HG02938 (cell line): Measurements from ENCODE around the gene KRTAP10-7.
"Not testable (repeated sequence)": the region's sequence is repeated elsewhere in the genome, so short reads cannot be mapped to it uniquely, and the experiment has no call there.

Experiments
- ATAC-seq: cut with Tn5 transposase; IDR thresholded peaks from one replicate; pipeline ENCODE4 v1.9.1; 2021; ENCODE audit warnings: mild to moderate bottlenecking, moderate library complexity; ENCODE audit not compliant: unreplicated experiment

KRTAP10-7 gene, protein sequence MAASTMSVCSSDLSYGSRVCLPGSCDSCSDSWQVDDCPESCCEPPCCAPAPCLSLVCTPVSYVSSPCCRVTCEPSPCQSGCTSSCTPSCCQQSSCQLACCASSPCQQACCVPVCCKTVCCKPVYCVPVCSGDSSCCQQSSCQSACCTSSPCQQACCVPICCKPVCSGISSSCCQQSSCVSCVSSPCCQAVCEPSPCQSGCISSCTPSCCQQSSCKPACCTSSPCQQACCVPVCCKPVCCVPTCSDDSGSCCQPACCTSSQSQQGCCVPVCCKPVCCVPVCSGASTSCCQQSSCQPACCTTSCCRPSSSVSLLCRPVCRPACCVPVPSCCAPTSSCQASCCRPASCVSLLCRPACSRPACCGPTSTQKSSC

GRCh38 chr21:44600118-44600978 lies at the start of gene KRTAP10-7:
Gene KRTAP10-7, plus strand, starts transcription at chr21:44600597. Its CDS starts 25 bp downstream, at chr21:44600622.
- not testable (repeated sequence) for ATAC-seq

- no peak for ATAC-seq
Measured at GRCh38 chr21:44550807-44551206, 49.6 kb upstream of the KRTAP10-7 start.

GRCh38 chr21:44551340-44551961 lies 48.9 kb upstream of the KRTAP10-7 start, which contains the start of gene KRTAP10-2:
Gene KRTAP10-2, minus strand, starts transcription at chr21:44551505. Its CDS starts 47 bp downstream, at chr21:44551458.
- no peak for ATAC-seq

- no peak for ATAC-seq
Measured at GRCh38 chr21:44552136-44552535, 48.3 kb upstream of the KRTAP10-7 start.

DNA sequence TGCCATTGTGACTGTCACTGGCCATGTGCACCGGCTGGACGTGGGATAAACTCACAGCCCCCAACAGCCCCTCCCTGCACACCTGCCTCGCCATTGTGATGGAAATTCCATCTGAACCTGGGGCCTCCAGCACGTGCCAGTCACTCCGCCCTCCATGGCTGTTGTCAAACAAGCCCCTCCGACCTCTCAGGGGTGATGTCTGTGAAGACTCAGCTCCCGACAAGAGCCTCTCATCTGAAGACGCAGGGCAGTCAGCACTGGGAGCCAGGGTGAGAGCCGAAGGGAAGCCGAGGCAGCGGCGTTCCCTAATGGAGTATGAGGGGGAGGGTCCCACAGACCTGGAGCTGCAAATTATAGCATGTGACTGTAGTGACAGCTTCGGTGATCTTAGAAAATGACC lies 47.7 kb upstream of the KRTAP10-7 start:
- no peak for ATAC-seq

- ATAC-seq, result no peak
Measured at GRCh38 chr21:44555200-44555875, 45.1 kb upstream of the KRTAP10-7 start.

DNA sequence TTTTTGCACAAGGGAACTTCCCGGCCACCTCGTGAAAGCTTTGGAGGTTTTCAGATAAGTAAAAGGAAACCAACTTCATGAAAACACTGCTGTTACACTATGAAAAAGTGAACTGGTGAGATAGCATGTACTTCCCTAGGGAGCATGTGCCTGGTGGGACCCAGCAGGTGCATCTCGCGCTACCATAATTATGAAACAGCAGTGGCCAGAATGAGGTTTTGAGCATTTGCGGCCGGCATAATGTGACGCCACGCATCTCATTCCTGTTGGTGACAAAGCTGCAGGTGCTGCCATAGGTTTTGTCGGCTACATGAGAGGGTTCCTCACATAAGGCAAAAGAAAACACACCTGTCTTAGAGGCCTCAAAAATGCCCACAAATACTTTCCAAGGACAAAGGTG lies 43.5 kb upstream of the KRTAP10-7 start:
- no peak for ATAC-seq

DNA sequence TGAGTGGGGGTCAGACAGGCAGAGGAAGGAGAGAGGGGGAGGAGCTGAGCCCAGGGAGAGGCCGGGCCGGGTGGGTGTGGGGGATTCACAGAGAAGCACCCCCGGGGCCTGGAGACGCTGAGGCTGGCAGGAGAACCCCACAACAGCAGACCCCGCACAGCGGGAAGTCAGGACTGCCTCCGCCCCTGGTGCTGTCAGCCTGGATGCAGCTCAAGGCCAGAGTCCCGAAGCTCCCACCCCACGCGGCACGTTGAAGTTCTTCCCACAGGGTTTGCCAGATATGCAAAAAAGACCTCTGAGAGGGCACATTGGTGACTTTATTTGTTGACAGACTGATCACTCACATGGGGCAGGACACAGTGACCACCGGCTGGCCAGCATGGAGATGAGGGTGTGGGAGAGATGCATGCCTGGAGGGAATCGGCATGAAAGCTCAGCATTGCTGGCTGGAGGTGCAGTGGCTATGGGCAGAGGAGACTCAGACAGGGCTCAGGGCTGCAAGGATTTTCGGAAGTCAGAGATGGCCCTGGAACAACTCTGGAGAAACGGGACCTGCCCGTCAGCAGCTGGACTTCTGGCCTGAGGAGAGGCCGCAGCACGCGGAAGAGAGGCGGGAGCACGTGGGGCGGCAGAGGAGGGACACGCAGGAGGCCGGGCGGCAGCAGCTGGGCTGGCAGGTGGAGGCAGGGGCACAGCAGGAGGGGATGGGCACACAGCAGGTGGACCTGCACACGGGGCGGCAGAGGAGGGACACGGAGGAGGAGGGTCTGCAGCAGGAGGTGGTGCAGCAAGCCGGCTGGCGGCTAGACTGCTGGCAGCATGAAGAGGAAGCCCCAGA lies 42.7 kb upstream of the KRTAP10-7 start:
- ATAC-seq, result no peak

DNA sequence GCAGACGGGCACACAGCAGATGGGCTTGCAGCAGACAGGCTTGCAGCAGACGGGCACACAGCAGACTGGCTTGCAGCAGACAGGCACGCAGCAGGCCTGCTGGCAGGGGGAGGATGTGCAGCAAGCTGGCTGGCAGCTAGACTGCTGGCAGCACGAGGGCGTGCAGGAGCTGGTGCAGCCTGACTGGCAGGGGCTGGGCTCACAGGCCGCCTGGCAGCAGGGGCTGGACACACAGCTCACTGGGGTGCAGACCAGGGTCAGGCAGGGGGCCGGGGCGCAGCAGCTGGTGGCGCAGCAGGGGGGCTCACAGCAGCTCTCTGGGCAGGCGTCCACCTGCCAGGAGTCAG lies 42.1 kb upstream of the KRTAP10-7 start:
- ATAC-seq, result not testable (repeated sequence)

- ATAC-seq, result no peak
Measured at GRCh38 chr21:44558695-44559094, 41.7 kb upstream of the KRTAP10-7 start, which contains the start of gene KRTAP10-3. Gene KRTAP10-3, minus strand, starts transcription at chr21:44558795. Its CDS starts 80 bp downstream, at chr21:44558715.

DNA sequence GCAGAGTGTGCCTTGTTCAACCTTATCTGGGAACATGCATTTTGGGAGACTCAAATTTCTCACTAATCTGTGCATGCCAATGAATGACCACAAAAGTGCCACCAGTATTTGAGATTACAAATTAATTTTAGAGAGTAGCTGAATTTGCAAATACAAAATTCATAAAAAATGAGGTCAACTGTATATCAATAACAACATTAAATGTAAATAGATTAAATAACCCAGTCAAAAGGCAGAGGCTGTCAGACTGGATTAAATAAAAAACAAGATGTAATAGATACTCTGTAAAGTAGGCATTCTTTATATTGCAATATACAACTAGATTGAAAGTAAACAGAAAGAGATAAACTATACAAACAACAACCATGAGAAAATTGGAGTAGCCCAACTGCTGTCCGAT lies 36.3 kb upstream of the KRTAP10-7 start:
- ATAC-seq, result no peak

DNA sequence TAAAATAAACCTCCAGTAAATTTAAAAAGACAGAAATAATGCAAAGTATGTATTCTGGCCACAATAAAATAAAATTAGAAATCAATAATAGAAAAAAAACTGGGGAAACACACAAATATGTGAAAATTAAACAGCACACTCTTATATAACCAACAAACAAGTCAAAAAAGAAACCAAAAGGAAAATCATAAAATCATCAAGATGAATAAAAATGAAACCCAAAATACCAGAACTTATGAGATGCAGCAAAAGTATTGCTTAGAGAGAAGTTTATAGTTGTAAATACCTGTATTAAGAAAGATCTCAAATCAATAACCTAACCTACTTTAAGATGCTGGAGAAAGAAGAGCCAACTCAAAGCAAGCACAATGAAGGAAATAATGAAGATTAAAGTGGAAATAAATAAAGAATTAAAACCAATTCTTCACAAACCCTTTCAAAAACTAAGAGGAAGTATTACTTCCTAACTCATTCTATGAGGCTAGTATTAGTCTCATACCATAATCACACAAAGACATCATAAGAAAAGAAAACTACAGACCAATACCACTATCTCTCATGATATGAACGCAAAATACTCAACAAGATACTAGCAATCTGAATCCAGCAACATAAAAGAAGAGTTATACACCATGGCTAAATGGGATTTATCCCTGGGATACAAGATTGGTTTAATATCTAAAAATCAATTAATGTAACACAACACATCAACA lies 35.4 kb upstream of the KRTAP10-7 start:
- no peak for ATAC-seq

DNA sequence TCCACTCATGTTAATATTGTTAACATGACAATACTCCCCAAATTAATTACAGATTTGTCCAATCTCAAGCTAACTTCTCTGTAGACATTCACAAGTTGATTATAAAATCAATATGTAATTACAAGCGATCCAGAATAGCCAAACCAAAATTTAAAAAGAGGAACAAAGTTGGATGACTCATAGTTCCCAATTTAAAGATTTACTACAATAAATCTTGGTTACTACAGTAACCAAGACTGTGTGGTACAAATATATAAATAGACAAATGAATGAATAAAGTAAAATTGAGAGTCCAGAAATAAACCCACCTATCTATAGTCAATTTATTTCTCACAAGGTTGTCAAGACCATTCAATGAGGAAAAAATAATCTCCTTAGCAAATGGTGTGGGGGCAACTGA lies 34.0 kb upstream of the KRTAP10-7 start:
- ATAC-seq, result no peak

DNA sequence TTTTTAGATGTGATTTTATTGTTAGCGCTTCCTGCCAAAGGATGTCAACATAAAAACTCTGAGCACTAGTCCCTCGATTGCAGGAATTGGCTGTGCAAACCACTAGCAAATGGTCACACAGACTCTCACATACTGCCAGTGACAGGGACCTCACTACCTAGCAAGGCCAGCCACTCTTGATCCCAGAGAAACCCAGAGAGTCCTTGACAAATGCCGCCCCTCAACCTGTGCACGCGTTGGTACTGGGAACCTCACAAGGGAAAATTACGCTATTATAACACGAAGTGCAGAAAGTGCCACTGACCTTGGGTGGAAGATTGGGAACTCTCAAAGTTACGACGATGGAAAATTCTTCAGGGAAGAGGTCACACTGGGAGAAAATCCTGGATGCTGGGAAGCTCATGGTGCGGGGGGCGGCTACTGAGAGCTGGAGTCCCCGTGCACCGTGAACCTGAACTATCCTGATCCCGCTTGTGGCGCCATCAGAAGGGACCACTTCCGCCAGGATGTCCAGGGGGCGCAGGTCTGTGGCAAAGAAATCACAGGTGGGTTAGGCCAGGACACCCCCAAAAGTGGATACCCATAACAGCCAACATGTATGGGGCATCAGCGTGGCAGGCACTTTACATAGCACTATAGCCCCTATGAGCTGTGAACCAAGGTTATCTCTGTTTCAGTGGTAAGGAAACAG lies 32.8 kb upstream of the KRTAP10-7 start:
- ATAC-seq, result no peak

- ATAC-seq, result no peak
Measured at GRCh38 chr21:44568261-44568660, 32.1 kb upstream of the KRTAP10-7 start.

- ATAC-seq, result no peak
Measured at GRCh38 chr21:44568667-44569556, 31.5 kb upstream of the KRTAP10-7 start.

DNA sequence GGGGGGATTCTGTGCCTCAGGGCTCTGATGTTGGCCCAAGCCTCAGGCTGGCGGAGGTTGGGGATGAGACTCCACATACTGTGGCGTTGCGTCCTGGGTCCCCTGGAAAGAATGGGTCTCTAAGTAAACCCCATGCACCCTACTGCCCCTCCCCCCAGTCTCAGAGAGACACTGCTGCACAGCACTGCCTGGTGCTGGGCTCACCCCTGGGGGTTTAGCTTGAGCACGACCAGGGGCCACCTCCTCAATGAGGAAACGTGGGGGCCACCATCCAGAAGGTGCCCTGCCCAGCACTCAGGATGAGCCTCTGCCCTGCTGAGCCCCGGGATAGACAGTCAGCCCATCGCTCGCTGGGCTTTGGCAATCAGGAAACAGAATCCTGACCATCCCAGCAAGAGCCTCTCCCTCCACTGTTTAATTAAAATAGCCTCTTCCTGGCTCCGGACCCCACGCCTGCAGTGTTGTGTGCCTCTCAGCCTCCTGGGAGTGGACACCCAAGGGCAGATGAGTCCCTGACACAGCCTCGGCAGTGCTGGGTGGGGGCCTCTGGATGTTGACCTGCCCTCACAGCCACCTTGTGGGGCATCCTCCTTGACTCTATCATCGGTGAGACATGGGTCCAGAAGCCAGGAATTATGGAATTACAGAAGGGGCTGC lies 30.4 kb upstream of the KRTAP10-7 start:
- no peak for ATAC-seq
